ENCODE data around the gene MSX1. TPM values are rescaled to one million over a fixed set of nuclear protein-coding genes. Genes with fewer than 3 reads are reported as not detected.
A peak's percentile ranks its signal among the peaks of the same experiment; 100 is the strongest.

Gene MSX1
- polyA plus RNA-seq, 1 donor from 2014 or later, result 2.8 TPM

DNA sequence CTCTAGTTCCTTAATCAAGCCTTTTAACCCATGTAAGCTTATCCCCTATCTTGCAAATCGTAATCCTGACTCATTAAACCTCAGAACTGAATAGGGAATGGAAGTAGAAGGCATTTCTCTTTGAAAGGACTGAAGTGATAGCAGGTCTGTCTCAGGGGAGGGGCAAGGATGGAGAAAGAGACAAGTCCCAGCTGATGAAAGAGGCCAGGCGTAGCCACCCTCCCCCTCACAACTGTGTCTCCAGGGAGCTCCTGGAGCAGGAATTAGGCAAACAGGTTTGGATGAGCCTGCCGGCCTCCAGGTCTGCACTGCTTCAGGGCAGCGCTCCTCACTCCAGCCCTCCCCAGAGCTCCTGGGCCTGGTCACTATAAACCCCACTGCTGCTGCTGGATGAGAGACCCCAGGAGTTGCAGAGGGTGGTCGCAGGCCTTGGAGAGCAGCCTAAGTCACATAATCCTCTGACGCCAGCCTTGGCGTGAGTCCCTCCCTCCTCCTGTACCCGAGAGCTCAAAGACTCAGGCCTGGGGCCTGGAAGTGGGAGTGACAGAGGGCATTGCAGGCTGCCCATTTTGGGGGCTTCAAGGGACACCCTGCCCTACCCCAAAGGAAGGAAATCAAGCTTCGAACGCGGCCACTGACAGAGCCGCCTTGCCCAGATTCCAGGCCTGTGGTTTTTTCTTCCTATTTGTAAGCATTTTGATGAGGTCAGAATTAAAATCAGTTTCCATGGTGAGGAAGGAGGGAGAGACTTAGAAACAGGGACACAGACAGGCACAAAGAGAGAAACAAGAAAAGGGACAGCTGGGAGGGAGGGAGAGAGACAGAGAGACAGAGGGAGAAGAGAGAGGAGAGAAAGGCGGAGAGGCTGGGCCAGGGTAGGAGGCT lies 21.2 kb upstream of the MSX1 start:
- no peak for TF ChIP-seq EP300 (conservative IDR thresholded peaks at IDR 0.05; ENCODE audit: poor library complexity, severe bottlenecking)
- no peak for TF ChIP-seq TAF1 (IDR thresholded peaks at IDR 0.05; ENCODE audit: low read depth)
- TF ChIP-seq, protein P1, sequence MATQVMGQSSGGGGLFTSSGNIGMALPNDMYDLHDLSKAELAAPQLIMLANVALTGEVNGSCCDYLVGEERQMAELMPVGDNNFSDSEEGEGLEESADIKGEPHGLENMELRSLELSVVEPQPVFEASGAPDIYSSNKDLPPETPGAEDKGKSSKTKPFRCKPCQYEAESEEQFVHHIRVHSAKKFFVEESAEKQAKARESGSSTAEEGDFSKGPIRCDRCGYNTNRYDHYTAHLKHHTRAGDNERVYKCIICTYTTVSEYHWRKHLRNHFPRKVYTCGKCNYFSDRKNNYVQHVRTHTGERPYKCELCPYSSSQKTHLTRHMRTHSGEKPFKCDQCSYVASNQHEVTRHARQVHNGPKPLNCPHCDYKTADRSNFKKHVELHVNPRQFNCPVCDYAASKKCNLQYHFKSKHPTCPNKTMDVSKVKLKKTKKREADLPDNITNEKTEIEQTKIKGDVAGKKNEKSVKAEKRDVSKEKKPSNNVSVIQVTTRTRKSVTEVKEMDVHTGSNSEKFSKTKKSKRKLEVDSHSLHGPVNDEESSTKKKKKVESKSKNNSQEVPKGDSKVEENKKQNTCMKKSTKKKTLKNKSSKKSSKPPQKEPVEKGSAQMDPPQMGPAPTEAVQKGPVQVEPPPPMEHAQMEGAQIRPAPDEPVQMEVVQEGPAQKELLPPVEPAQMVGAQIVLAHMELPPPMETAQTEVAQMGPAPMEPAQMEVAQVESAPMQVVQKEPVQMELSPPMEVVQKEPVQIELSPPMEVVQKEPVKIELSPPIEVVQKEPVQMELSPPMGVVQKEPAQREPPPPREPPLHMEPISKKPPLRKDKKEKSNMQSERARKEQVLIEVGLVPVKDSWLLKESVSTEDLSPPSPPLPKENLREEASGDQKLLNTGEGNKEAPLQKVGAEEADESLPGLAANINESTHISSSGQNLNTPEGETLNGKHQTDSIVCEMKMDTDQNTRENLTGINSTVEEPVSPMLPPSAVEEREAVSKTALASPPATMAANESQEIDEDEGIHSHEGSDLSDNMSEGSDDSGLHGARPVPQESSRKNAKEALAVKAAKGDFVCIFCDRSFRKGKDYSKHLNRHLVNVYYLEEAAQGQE (IDR thresholded peaks at IDR 0.05; ENCODE audit: borderline replicate concordance), result peak; percentile 22
- TF ChIP-seq EZH2 (IDR thresholded peaks at IDR 0.05; ENCODE audit: borderline replicate concordance, insufficient read depth, low read length, poor library complexity, severe bottlenecking), result no peak
- TF ChIP-seq SMC3 (conservative IDR thresholded peaks at IDR 0.05; ENCODE audit: poor library complexity), result peak; percentile 15
- TF ChIP-seq, protein P2, sequence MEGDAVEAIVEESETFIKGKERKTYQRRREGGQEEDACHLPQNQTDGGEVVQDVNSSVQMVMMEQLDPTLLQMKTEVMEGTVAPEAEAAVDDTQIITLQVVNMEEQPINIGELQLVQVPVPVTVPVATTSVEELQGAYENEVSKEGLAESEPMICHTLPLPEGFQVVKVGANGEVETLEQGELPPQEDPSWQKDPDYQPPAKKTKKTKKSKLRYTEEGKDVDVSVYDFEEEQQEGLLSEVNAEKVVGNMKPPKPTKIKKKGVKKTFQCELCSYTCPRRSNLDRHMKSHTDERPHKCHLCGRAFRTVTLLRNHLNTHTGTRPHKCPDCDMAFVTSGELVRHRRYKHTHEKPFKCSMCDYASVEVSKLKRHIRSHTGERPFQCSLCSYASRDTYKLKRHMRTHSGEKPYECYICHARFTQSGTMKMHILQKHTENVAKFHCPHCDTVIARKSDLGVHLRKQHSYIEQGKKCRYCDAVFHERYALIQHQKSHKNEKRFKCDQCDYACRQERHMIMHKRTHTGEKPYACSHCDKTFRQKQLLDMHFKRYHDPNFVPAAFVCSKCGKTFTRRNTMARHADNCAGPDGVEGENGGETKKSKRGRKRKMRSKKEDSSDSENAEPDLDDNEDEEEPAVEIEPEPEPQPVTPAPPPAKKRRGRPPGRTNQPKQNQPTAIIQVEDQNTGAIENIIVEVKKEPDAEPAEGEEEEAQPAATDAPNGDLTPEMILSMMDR (IDR thresholded peaks at IDR 0.05; ENCODE audit: poor library complexity, severe bottlenecking), result no peak
- no peak for TF ChIP-seq POLR2AphosphoS5 (IDR thresholded peaks at IDR 0.05)
- Histone ChIP-seq H3F3A (ENCODE audit: insufficient read depth, low read length, poor library complexity, severe bottlenecking) (peaks cover under 1% of the 10 kb centered on the region), H3K79me2 (replicated peaks; ENCODE audit: insufficient read depth, low read length) (no peaks in the 10 kb centered on the region), H3K27me3 (ENCODE audit: insufficient read depth, low read depth, low read length) (no peaks in the 10 kb centered on the region), H4K20me1 (ENCODE audit: insufficient read depth) (no peaks in the 10 kb centered on the region), H2AFZ (ENCODE audit: low read depth, low read length) (peak overlapping the region; percentile 41), H3K9me2 (ENCODE audit: insufficient read depth, low read length) (no peaks in the 10 kb centered on the region), H3K9ac (ENCODE audit: low read length) (peak overlapping the region; percentile 53), H3K36me3 (ENCODE audit: insufficient read depth, low read length) (no peaks in the 10 kb centered on the region), H3K27ac (ENCODE audit: low read length) (peak overlapping the region; percentile 63), H3K4me3 (ENCODE audit: low read length) (peak overlapping the region; percentile 2), H3K4me2 (ENCODE audit: low read length) (no peak overlapping the region), H3K9me3 (ENCODE audit: low read length) (no peaks in the 10 kb centered on the region)

DNA sequence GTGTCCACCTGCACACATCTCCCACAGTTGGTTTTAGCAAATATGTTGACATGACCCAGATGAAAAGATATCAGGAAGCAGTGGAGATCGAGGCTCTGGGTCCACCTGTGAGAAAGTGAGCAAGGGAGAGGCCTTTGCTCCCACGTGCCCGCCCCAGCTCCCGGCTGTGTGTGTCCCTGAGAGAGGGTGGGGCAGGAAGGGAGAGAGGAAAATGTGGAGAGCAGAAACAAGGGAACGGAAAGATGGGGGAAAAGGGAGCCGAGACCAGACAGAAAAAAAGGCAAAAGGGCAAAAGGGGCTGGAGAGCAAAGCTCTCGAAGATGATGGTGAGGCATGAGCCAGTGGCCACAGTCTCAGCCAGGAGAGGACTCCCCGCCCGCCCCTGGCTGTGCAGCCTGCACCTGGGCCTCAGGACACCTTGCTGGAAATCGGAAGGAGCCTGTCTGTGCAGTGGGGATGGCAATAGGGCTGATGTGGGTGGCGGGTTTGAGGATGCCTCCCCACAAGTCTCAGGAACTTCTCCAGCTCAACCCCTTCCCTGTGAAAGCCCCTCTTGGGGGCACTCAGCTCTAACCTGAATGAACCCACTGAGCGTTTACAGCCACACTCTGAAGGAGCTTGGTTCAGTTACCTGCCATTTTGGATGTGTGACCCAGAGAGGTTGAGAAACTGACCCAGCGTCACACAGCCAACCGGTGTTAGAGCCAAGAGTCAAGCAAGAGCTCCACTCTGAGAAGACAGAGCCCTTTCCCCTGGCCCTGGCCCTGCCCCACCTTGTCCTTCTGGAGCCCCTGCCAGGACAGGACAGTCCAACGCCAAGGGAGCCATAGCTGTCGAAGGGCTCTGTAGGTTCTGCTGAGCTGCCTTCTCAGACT lies 20.3 kb upstream of the MSX1 start:
- Histone ChIP-seq H4K20me1 (ENCODE audit: insufficient read depth) (no peaks in the 10 kb centered on the region), H2AFZ (ENCODE audit: low read depth, low read length) (peak overlapping the region; percentile 41), H3K79me2 (replicated peaks; ENCODE audit: insufficient read depth, low read length) (no peaks in the 10 kb centered on the region), H3K4me3 (ENCODE audit: low read length) (no peak overlapping the region), H3K9me2 (ENCODE audit: insufficient read depth, low read length) (no peaks in the 10 kb centered on the region), H3K27me3 (ENCODE audit: insufficient read depth, low read depth, low read length) (no peaks in the 10 kb centered on the region), H3F3A (ENCODE audit: insufficient read depth, low read length, poor library complexity, severe bottlenecking) (peaks cover 3% of the 10 kb centered on the region), H3K9me3 (ENCODE audit: low read length) (no peaks in the 10 kb centered on the region), H3K4me2 (ENCODE audit: low read length) (no peak overlapping the region), H3K9ac (ENCODE audit: low read length) (peak overlapping the region; percentile 53), H3K27ac (ENCODE audit: low read length) (peak overlapping the region; percentile 63), H3K36me3 (ENCODE audit: insufficient read depth, low read length) (no peaks in the 10 kb centered on the region)
- TF ChIP-seq RAD21 (conservative IDR thresholded peaks at IDR 0.05) (no peak), MXI1 (conservative IDR thresholded peaks at IDR 0.05; ENCODE audit: poor library complexity, severe bottlenecking) (no peak), SMC3 (conservative IDR thresholded peaks at IDR 0.05; ENCODE audit: poor library complexity) (no peak), TAF1 (IDR thresholded peaks at IDR 0.05; ENCODE audit: low read depth) (no peak), POLR2AphosphoS5 (IDR thresholded peaks at IDR 0.05) (no peak), EP300 (conservative IDR thresholded peaks at IDR 0.05; ENCODE audit: poor library complexity, severe bottlenecking) (no peak), EZH2 (IDR thresholded peaks at IDR 0.05; ENCODE audit: borderline replicate concordance, insufficient read depth, low read length, poor library complexity, severe bottlenecking) (no peak)
- TF ChIP-seq, protein P2 (IDR thresholded peaks at IDR 0.05; ENCODE audit: poor library complexity, severe bottlenecking), result no peak
- TF ChIP-seq, protein P1 (IDR thresholded peaks at IDR 0.05; ENCODE audit: borderline replicate concordance), result no peak
